Activated CD8-positive, alpha-beta memory T cell treated with anti-CD3 and anti-CD28 coated beads for 36 hours (primary cell): ENCODE measurements around the gene RDH13. TPM values are rescaled to one million over a fixed set of nuclear protein-coding genes. Genes with fewer than 3 reads are reported as not detected.
"Not testable (repeated sequence)": the region's sequence is repeated elsewhere in the genome, so short reads cannot be mapped to it uniquely, and the experiment has no call there.

Experiments used
- CTCF ChIA-PET: fragments of 350-600 bp; sonication (Branson Sonifier 250); formaldehyde crosslinking; loops from one replicate; lab custom pipeline; 2021; ENCODE audit warnings: antibody characterized with exemption; lab: Charles Lee
- POLR2A ChIA-PET: fragments of 350-600 bp; sonication (Branson Sonifier 250); formaldehyde crosslinking; loops from one replicate; lab custom pipeline; 2021; ENCODE audit warnings: antibody characterized with exemption; lab: Charles Lee
- total RNA-seq, 2 experiments: library from RNA; stranded (reverse); gene quantifications; one replicate each; pipeline ENCODE4 v1.2.3, GENCODE V29; 2021

Gene RDH13
- total RNA-seq, 2 experiments from 2014 or later = 23.3 TPM

- ChIA-PET CTCF (no interaction called here), POLR2A (no interaction called here)
Measured at GRCh38 chr19:55081770-55082019, 18.7 kb upstream of the RDH13 start.

GRCh38 chr19:55080968-55081769, 18.2 kb upstream of the RDH13 start:
- POLR2A ChIA-PET = no interaction called here
- CTCF ChIA-PET = no interaction called here

DNA sequence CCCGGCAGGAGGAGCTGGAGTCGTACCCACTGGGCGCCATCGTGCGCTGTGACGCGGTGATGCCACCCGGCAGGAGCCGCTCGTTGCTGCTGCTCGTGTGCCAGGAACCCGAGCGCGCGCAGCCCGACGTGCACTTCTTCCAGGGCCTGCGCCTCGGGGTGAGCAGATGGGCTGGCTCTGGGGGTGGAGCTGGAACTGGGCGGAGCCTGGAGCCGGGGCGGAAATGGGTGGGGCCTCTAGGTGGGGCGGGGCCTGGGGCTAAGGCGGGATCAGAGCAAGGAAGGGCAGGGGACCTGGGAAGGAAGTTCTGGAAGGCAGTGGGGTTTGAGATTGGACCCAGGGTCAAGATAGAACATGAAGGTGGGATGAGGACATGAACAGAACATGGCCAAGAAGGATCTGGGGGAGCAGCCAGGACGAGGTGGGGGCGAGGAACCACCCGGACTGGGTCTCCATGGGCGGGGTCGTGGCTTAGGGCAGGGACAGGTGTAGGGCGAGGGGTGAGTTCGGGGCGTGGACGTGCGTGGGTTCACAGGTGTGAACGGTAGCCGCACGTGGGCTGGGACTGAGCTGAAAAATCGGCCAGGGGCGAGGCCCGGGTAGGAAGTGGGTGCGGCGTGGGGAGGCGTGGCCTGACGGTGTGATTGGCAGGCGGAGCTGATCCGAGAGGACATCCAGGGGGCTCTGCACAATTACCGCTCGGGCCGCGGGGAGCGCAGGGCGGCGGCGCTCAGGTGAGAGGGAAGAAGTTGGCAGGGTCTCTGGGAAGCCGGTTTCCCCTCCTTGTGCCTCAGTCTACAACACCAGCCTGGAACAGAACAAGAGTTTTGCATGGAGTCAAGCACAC, 17.4 kb upstream of the RDH13 start:
- CTCF ChIA-PET = interaction anchor here (0.5 to 0.8 kb wide), 2 partner anchors 17 to 591 kb away, joined by 3 read pairs; partner anchors contain the start of gene RDH13
- POLR2A ChIA-PET = interaction anchor here (0.6 kb wide), 1 partner anchor 12 kb away, joined by 3 read pairs; no protein-coding TSS in a partner anchor

DNA sequence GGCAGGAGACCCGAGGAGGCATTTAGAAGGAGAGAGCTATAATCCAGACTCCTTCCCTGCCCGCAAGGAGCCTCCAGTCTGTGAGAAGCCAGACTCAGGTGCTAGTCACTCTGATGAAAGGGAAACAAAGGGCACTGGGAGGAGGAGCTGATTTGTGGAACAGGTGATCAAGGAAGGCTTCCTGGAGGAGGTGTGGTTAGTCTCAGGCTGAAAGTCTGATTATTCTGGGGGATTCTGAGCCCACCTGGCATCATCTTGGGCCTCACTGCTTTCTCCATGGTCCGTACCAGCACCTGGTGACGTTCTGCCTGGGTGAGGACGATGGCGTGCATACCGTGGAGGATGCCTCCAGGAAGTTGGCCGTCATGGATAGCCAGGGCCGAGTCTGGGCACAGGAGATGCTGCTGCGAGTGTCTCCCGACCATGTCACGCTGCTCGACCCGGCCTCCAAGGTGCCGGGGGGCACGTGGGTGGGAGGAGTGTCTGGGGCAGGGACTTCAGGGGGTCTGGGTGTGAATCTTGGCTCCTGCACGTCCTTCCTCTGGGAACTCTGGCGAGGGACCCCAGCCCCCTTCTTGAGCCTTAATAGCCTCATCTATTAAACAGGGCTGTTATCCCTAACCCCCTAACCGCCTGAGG, 16.6 kb upstream of the RDH13 start:
- POLR2A ChIA-PET = interaction anchor here (0.6 kb wide), 1 partner anchor 12 kb away, joined by 3 read pairs; no protein-coding TSS in a partner anchor
- CTCF ChIA-PET = interaction anchor here (0.7 kb wide), 1 partner anchor 9 kb away, joined by 3 read pairs; no protein-coding TSS in a partner anchor

- CTCF ChIA-PET = interaction anchor here (0.7 kb wide), 1 partner anchor 10 kb away, joined by 3 read pairs; no protein-coding TSS in a partner anchor
- POLR2A ChIA-PET = no interaction called here
Measured at GRCh38 chr19:55078996-55079395, 16.0 kb upstream of the RDH13 start.

DNA sequence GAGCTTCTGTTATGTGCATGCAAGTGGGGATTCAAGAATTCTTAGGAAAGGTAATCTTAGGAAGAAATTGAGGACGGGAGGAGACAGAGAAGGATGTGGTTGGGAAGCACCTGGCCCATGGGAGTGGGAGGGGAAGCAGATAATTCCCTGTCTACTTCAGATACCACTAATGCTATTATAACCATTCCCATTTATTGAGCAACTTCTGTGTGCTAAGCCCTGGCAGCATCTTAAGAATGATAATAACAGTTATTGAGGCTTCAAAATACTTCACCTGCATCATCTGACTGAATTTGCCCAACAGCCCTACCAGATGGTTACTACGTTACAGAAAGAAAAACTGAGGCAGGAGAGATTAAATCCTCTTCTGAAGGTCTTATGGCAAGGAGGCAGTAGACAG, 14.2 kb upstream of the RDH13 start:
- POLR2A ChIA-PET = no interaction called here
- CTCF ChIA-PET = no interaction called here

DNA sequence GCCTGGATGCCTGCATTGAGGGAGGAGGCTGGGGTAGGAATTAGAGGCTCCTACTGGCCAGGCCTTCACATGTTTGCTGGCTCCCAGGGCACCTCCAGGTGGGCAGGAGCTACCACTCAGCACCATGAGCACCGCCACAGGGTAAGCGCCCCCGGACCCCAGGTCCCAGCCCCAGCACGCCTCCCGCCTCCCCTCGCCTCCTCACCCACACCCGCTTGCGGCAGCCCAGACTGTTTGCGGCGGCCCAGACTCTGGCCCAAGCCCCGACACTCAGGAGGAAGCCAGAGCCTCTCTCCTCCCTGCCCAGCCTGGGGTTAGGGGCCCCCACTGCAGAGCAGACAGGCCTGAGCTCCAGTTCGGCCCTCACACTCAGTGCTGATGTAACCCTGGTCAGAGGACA, 13.4 kb upstream of the RDH13 start:
- ChIA-PET CTCF (no interaction called here), POLR2A (no interaction called here)

- ChIA-PET POLR2A (no interaction called here), CTCF (no interaction called here)
Measured at GRCh38 chr19:55075371-55075998, 12.5 kb upstream of the RDH13 start, which contains the start of gene EPS8L1. EPS8L1 (plus strand) TSS chr19:55075869; CDS start chr19:55076445, 576 bp downstream.

DNA sequence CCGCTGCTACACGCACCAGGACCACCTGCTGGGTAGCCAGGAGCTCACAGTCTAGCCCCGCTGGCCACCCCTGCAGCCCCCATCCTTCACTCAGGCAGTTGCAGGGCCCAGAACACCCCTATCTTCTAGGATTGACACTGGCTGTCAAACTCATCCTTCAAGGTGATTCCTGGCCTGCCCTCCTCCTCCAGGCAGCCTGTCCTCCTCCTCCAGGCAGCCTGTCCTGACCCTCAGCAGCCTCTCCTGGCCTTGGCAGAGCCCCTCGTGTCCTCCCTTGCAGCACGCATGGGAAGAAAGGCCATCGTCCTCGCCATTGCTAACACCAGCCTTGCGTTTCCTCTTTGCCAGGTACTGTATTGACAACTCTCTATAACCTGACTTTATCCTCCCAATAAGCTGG, 9.0 kb upstream of the RDH13 start:
- CTCF ChIA-PET = no interaction called here

DNA sequence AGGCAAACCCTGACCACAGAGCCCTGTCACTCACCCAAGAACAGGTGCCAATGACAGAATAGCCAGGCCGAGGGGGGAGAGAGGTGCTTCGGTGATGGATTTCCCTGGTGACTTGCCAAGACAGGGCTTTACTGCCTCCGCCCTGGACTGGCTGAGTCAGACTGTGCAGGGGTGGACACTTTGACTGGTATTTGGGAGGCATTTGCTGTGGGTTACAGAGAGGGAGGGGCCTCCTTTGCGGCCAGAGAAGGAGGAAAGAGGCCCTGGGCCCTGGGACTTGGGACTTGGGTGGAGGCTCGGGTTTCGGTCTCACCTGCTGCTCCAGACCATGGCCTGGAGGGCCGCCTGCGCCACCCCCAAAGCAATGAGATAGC, 8.2 kb upstream of the RDH13 start:
- ChIA-PET CTCF (interaction anchor here (1.2 kb wide), 1 partner anchor 27 kb away, joined by 3 read pairs; no protein-coding TSS in a partner anchor), POLR2A (no interaction called here)

More for the DNA sequence above, 9.0 kb upstream of the RDH13 start:
- POLR2A ChIA-PET = no interaction called here

DNA sequence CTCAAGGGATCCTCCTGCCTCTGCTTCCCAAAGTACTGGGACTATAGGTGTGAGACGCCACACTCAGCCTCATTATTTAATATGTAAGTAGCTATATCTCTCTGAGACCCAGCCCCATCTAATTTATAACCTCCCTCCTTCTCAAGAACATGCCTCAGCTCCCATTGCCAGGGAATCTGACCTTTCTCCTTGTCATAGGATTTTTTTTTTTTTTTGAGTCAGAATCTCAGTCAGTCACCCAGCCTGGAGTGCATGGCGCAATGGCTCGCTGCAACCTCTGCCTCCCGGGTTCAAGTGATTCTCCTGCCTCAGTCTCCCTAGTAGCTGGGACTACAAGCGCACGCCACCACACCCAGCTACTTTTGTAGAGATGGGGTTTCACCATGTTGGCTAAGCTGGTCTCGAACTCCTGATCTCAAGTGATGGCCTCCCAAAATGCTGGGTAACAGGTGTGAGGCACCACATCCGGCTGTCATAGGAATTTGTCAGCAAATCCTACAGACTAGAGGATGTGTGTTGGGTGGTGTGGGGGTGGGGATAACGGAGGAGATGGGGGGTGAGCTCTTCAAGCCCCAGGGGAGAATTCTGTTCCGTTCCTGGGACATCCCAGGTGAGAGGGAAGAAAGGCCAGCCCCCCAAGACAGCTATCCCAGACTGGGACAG, 7.6 kb upstream of the RDH13 start:
- CTCF ChIA-PET = interaction anchor here (1.2 kb wide), 1 partner anchor 28 kb away, joined by 3 read pairs; no protein-coding TSS in a partner anchor
- POLR2A ChIA-PET = no interaction called here

DNA sequence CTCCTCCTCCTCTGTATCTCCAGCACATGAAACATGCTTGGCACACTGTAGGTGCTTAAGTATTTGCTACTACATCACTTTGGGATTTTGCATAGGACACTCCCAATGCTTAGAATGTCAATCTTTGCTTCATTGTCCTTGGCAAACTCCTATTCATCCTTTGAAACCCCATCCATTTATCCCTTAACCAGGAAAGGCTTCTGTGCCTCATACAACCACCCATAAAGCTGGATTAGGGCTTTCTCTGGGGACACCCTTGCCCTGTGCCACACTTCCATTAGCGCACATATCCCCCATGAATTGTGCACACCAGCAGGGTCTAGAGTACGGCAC, 6.9 kb upstream of the RDH13 start:
- POLR2A ChIA-PET = no interaction called here

GRCh38 chr19:55068950-55069864, 6.3 kb upstream of the RDH13 start:
- ChIA-PET CTCF (interaction anchor here (0.6 kb wide), 2 partner anchors 12 to 117 kb away, joined by 3 read pairs; no protein-coding TSS in a partner anchor), POLR2A (interaction anchor here (0.6 kb wide), 1 partner anchor 132 kb away, joined by 6 read pairs; no protein-coding TSS in a partner anchor)

More for the DNA sequence above, 6.9 kb upstream of the RDH13 start:
- CTCF ChIA-PET = interaction anchor here (0.6 to 1.2 kb wide), 2 partner anchors 12 to 29 kb away, joined by 3 read pairs; no protein-coding TSS in a partner anchor

DNA sequence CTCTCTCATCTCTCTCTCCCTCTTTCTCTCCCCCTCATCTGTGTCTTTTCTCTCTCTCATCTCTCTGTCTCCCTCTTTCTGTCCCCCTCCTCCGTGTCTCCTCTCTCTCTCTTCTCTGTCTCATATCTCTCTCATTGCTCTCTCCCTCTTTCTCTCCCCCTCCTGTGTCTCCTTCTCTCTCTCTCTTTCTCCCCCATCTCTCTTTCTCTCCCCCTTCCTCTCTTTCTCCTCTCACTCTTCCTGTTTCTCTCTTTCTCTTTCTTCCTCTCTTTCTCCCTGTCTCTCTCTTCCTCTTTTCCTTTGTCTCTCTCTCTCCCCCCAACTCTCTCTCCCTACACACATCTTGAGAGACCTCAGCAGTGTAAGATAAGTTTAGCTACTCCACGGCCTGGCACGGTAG, 4.9 kb upstream of the RDH13 start:
- POLR2A ChIA-PET = interaction anchor here (0.6 kb wide), 1 partner anchor 12 kb away, joined by 3 read pairs; no protein-coding TSS in a partner anchor
- CTCF ChIA-PET = no interaction called here

- POLR2A ChIA-PET = no interaction called here
- CTCF ChIA-PET = no interaction called here
Measured at GRCh38 chr19:55066107-55066709, 3.3 kb upstream of the RDH13 start.

DNA sequence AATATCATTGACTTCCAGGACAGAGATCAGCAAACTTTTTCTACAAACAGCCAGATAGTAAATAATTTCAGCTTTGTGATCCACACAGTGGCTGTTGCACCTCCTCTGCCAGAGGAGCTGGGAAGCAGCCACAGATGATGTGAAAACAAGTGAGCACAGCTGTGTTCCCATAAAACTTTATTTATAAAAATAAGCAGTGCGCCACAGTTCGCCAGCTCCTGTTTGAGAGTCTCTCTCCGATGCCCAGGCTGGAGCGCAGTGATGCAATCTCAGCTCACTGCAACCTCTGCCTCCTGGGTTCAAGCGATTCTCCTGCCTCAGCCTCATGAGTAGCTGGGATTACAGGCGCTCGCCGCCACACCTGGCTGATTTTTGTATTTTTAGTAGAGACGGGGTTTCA, 2.6 kb upstream of the RDH13 start:
- CTCF ChIA-PET, POLR2A ChIA-PET: not testable (repeated sequence)

GRCh38 chr19:55063492-55063843, 520 bp upstream of the RDH13 start:
- CTCF ChIA-PET = interaction anchor here (0.8 kb wide), 1 partner anchor 17 kb away, joined by 3 read pairs; no protein-coding TSS in a partner anchor

More at GRCh38 chr19:55063492-55063843, 520 bp upstream of the RDH13 start:
- POLR2A ChIA-PET = interaction anchor here (1.0 kb wide), 1 partner anchor 54 kb away, joined by 4 read pairs; the partner anchor contains the start of gene PPP1R12C
